GM18907 (cell line): ENCODE measurements around the gene EFEMP2.

ENCODE experiments used
- ATAC-seq: cut with Tn5 transposase; IDR thresholded peaks from one replicate; pipeline ENCODE4 v1.9.1; 2021; ENCODE audit warnings: mild to moderate bottlenecking, moderate library complexity; ENCODE audit not compliant: unreplicated experiment

Gene EFEMP2

GRCh38 chr11:65872586-65873317 is at the start of gene EFEMP2:
TSS of gene EFEMP2 (minus strand) at chr11:65872800. CDS start at chr11:65872354, 446 bp downstream.
- no peak for ATAC-seq

- no peak for ATAC-seq
These were observed 49.3 kb upstream of the EFEMP2 start for GRCh38 chr11:65921876-65922275.

DNA sequence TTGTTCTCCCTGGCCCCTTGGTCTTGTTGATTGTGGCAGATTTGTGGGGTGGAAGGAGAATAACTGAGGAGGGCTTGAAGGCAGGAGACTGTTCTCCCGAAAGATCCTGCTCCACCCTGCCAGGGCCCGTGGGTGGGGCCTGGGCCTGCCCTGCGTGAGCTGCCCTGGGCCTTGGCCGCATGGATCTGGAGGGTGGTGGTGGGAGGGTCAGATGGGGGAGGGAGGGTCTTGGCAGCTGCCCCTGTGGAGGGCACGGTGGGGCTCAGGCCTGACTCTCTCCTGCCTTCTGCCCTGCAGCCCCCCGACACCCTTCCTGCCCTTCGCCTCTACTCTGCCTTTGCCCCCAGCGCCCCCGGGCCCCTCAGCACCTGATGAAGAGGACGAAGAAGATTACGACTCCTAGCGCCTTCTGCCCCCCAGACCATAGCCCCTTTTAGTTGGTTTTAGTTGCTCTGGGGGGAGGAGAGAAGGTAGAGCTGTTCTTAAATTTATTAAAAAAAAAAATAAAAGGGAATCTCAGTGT is 48.5 kb upstream of the EFEMP2 start:
- ATAC-seq: no peak

DNA sequence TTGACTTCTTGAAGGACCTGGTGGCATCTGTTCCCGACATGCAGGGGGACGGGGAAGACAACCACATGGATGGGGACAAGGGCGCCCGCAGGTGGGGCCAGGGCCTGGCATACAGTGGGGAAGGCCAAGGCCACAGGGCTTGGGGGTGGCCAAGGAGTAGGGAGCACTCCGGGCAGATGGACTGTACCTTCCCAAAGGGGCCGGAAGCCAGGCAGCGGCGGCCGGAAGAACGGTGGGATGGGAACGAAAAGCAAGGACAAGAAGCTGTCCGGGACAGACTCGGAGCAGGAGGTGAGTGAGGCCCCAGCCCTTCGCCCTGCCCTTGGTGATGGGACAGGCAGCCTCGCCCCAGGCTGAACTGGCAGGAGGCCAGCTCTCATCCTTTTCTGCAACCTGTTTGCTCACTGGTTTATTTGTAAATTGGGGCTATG is 47.8 kb upstream of the EFEMP2 start:
- no peak for ATAC-seq

GRCh38 chr11:65919573-65920371 is 47.2 kb upstream of the EFEMP2 start:
- peak; percentile 50 for ATAC-seq

- peak; percentile 78 for ATAC-seq
These were observed 46.6 kb upstream of the EFEMP2 start, which contains the start of gene DRAP1 for GRCh38 chr11:65919141-65919572. TSS of gene DRAP1 (plus strand) at chr11:65919426. CDS start at chr11:65919502, 76 bp downstream.

DNA sequence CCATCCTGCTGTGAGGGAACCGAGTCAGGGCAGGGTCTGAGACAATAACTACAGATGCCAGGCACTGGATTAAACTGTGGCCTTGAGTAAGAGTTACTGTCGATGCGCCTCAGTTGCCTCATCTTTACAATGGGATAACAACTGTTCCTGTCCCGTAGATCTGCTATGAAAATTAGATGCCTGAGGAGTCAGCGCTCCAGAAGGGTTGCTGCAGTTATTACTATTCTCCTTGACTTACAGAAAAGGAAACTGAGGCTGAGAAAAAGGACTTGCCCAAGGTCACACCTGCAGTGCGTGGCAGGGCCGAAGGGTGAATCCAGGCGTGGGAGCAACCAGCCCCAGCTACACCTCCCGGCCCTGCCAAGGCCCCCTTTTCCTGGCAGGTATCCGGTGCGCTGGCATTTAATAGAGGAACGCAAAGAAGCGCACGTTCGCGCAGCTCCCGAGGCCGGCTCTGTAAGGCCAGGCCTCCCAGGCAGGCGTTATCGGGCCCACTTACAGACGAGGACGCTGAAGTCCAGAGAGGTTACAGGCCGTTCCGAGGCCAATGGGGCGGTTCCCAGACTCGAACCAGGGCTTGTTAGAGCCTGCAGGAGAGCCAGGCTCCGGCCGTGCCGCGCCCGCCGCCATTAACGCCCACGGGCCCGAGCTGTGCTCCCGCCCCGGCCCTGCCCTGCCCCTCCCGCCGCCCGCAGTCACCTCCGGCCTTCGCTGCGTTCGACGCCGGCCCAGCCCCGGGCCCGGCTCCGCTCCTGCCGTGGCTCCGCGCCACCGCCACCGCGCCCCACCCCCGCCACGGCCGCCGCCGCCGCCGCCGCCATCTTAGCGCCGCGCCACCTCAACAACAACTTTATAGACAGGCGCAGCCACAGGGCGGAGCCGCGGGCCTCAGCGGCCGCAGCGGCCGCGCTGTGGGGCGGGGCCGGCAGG is 45.9 kb upstream of the EFEMP2 start, which contains the start of gene C11orf68:
TSS of gene C11orf68 (minus strand) at position 852 of the 930 bp plus-strand sequence. CDS start at position 821, 31 bp downstream.
- peak; percentile 51 for ATAC-seq

GRCh38 chr11:65917434-65918210 is 45.0 kb upstream of the EFEMP2 start:
- no peak for ATAC-seq

DNA sequence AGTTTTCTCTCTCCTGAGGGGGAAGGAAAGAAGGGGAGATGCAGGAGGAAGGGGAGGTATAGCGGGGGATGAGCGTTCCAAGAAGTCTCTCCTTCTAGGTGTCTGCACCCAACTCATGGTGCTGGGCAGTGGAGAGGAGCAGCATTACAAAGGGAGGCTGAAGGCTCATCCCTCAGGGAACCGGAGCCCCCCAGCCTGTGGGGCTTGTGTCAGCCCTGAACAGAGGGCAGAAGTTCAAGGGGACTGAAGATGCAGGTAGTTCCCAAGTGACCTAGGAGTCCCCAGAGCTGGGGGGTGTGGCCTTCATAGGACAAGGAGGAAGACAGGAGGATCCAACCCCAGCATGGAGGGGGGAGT is 44.5 kb upstream of the EFEMP2 start:
- ATAC-seq: no peak

DNA sequence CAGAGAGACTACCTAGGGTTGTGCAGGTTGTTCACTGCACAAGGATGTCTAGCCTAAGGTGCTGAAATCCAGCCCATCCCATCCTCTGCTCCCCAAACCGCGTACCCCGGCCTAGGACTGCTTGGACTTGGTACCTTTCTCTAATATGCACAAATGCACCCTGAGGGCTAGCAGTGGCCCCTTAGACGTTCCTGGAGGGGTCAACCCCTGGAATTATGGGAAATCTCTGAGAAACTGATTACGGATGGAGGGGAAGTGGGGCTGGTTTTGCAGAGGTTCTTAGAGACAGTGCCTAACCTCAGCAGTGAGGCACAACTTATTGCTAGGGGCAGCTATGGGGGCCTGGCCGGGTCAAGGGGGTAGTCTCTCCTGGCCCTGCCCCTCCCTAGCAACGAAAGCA is 43.8 kb upstream of the EFEMP2 start:
- no peak for ATAC-seq

- ATAC-seq: no peak
These were observed 43.2 kb upstream of the EFEMP2 start for GRCh38 chr11:65915821-65916251.

DNA sequence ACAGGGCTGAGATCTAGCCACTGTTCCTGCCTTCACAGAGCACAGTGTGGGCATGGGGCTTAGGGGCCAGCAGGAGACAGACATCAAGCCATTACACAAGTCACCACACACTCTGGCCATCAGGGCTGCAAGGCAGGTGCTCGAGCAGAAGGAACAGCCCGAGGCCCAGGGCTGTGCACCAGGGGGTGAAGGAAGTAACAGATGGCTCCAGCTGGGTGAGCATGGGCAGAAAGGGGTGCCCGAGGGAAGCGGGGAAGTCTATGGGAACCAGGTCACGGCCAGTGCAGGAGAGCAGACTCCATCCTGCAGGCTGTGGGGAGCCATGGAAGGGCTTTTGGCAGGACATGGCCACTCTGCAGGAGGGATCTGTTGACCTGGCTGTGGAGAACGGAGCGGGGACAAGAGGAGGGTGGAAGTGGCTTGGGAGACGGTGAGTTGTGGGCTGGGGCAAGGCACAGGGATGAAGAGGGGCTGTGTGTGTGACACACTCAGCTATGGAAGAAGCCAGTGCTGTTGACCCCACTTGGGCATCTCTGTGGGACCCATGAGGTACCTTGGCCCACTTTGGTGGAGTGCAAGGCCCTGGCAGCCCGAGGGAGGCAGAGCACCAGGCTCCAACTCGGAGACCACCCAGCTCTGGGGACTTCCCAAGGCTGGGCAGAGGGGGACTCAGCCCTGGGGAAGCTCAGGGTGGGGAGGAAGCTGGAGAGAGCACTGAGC is 42.7 kb upstream of the EFEMP2 start:
- no peak for ATAC-seq

- no peak for ATAC-seq
These were observed 40.2 kb upstream of the EFEMP2 start for GRCh38 chr11:65912845-65913244.

- no peak for ATAC-seq
These were observed 39.3 kb upstream of the EFEMP2 start for GRCh38 chr11:65911682-65912568.

- no peak for ATAC-seq
These were observed 35.3 kb upstream of the EFEMP2 start for GRCh38 chr11:65907878-65908277.

- no peak for ATAC-seq
These were observed 34.0 kb upstream of the EFEMP2 start for GRCh38 chr11:65906602-65907001.

GRCh38 chr11:65903715-65904114 is 31.1 kb upstream of the EFEMP2 start:
- ATAC-seq: no peak

DNA sequence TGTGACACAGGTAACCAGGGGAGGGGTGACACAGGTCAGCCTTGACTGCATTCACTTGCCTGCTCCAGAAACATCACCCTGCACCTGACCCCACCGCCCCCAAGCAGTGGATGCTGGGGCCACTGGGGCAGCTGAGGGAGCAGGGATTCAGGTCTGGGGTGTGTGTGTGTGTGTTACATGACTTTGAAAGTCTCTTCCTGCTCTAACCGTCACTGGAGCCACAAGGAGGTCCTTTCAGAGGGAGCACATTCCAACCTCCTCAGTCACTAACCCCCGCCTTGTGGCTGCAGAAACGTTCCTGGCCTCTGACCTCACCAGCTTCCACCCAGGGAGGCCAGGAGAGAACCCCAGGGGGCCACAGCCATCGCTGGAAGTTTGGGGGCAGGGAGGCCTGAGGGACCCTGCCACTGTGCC is 30.5 kb upstream of the EFEMP2 start:
- ATAC-seq: no peak
